Esophagus muscularis mucosa (tissue), 4 donors: ENCODE measurements around the gene MAGI2. TPM values are rescaled to one million over a fixed set of nuclear protein-coding genes. Genes with fewer than 3 reads are reported as not detected.

Source experiments
- DNase-seq: peaks from one replicate; pipeline ENCODE4 v3.0.0-alpha.2; 2017; ENCODE audit errors: extremely low spot score
- H3K27ac ChIP-seq, 4 donors: fragments of 200-600 bp; sonication (generic); replicated peaks in 1 of 4; 1 replicate in 3 of 4; 2 replicates in 1 of 4; pipeline ENCODE4 v1.5.1; 2016 to 2019; ENCODE audit warnings: mild to moderate bottlenecking in 1 of 4
- H3K27me3 ChIP-seq, 4 donors: fragments of 200-600 bp; sonication (generic); one replicate each; pipeline versions ENCODE4 v1.5.1 to v1.6.0; 2016 to 2019
- H3K36me3 ChIP-seq, 4 donors: fragments of 200-600 bp; sonication (generic); one replicate each; pipeline ENCODE4 v1.5.1; 2016 to 2019
- H3K4me1 ChIP-seq, 4 donors: fragments of 200-600 bp; sonication (generic); one replicate each; pipeline ENCODE4 v1.5.1; 2016 to 2019
- H3K4me3 ChIP-seq, 4 donors: fragments of 200-600 bp; sonication (generic); 1 replicate in 2 of 4; 2 replicates in 2 of 4; pipeline ENCODE4 v1.5.1; 2016 to 2019; ENCODE audit warnings: mild to moderate bottlenecking in 4 of 4, moderate library complexity in 1 of 4
- H3K9me3 ChIP-seq, 4 donors: fragments of 200-600 bp; sonication (generic); 1 replicate in 3 of 4; 2 replicates in 1 of 4; pipeline ENCODE4 v1.5.1; 2016 to 2019
- CTCF ChIP-seq, 3 experiments: fragments of 200-600 bp in 2 of 3; fragments of 450-650 bp in 1 of 3; sonication (generic) in 2 of 3; IDR thresholded peaks; one replicate each; pipeline ENCODE4 v1.5.1; 2017 to 2019; ENCODE audit warnings: antibody characterized with exemption in 3 of 3, mild to moderate bottlenecking in 2 of 3, moderate library complexity in 1 of 3
- EP300 ChIP-seq: sonication (generic); formaldehyde crosslinking; IDR thresholded peaks from one replicate; pipeline ENCODE4 v1.6.1; 2017; ENCODE audit warnings: antibody characterized with exemption
- POLR2A ChIP-seq: fragments of 450-650 bp; IDR thresholded peaks from one replicate; pipeline ENCODE4 v1.6.1; 2017; ENCODE audit warnings: antibody characterized with exemption, moderate library complexity, mild to moderate bottlenecking, low read depth
- POLR2AphosphoS5 ChIP-seq, 2 donors: sonication (generic); formaldehyde crosslinking; IDR thresholded peaks; one replicate each; pipeline ENCODE4 v1.6.1; 2017; ENCODE audit warnings: antibody characterized with exemption in 2 of 2
- WGBS: methylation state at CpG from one replicate; pipeline ENCODE4 v1.1.5; 2018; 5-methylcytosine and 5-hydroxymethylcytosine counted together
- intact Hi-C: fragments of 100-400 bp; cut with DNase I; formaldehyde crosslinking; loops from one replicate; pipeline ENCODE4 v1.15.1; 2023
- total RNA-seq, 4 donors: library from RNA; depleted of rRNA; stranded (reverse); fragments of >200 nt; gene quantifications; one replicate each; pipeline versions ENCODE4 v1.1.0 to v1.2.1, GENCODE V29; 2016

Gene MAGI2
- total RNA-seq, 4 donors from 2014 or later = 14.4 to 22.3 (median 21.2) TPM

- H3K27ac ChIP-seq = no peak overlapping the region
Measured at GRCh38 chr7:78703391-78703790, 750.1 kb downstream of the MAGI2 start.

GRCh38 chr7:78702770-78703169 is 750.7 kb downstream of the MAGI2 start:
- H3K4me1 ChIP-seq = peaks cover 0 to 16% (median 6%) of the 10 kb centered on the region in 4 donors
- H3K36me3 ChIP-seq = no peaks in the 10 kb centered on the region
- no peaks in the 10 kb centered on the region for H3K27me3 ChIP-seq
- intact Hi-C loops = no loop called here
- TF ChIP-seq CTCF (IDR thresholded peaks at IDR 0.05) = no peak
- peak in 1 of 2 donors; percentile 27 for TF ChIP-seq POLR2AphosphoS5 (IDR thresholded peaks at IDR 0.05)
- no peak for TF ChIP-seq POLR2A
- no peaks in the 10 kb centered on the region for H3K9me3 ChIP-seq
- no peak for DNase-seq
- H3K4me3 ChIP-seq = no peak overlapping the region
- H3K27ac ChIP-seq = no peak overlapping the region

More at GRCh38 chr7:78703391-78703790, 750.1 kb downstream of the MAGI2 start:
- no peaks in the 10 kb centered on the region for H3K36me3 ChIP-seq
- no peak for DNase-seq
- 51% methylated on average over 2 of the region's 2 CpGs for WGBS
- H3K27me3 ChIP-seq = no peaks in the 10 kb centered on the region
- no peak for TF ChIP-seq CTCF (IDR thresholded peaks at IDR 0.05)
- TF ChIP-seq POLR2AphosphoS5 (IDR thresholded peaks at IDR 0.05) = no peak
- TF ChIP-seq EP300 = no peak
- intact Hi-C loops = no loop called here
- no peaks in the 10 kb centered on the region for H3K9me3 ChIP-seq
- H3K4me3 ChIP-seq = no peak overlapping the region
- peaks cover 0 to 16% (median 6%) of the 10 kb centered on the region in 4 donors for H3K4me1 ChIP-seq

- no peaks in the 10 kb centered on the region for H3K27me3 ChIP-seq
- TF ChIP-seq CTCF (IDR thresholded peaks at IDR 0.05) = no peak
- no peak for TF ChIP-seq POLR2A
- no peak for TF ChIP-seq POLR2AphosphoS5 (IDR thresholded peaks at IDR 0.05)
- no peak for TF ChIP-seq EP300
- DNase-seq = no peak
- H3K36me3 ChIP-seq = no peaks in the 10 kb centered on the region
- no peaks in the 10 kb centered on the region for H3K9me3 ChIP-seq
- no peak overlapping the region for H3K27ac ChIP-seq
- intact Hi-C loops = no loop called here
- H3K4me3 ChIP-seq = no peak overlapping the region
- H3K4me1 ChIP-seq = no peaks in the 10 kb centered on the region
Measured at GRCh38 chr7:78695826-78696225, 757.6 kb downstream of the MAGI2 start.

- 85% methylated on average over 3 of the region's 3 CpGs for WGBS
- intact Hi-C loops = no loop called here
Measured at GRCh38 chr7:78691584-78691983, 761.9 kb downstream of the MAGI2 start.

More at GRCh38 chr7:78691584-78691983, 761.9 kb downstream of the MAGI2 start:
- Histone ChIP-seq H3K27me3 (no peaks in the 10 kb centered on the region), H3K27ac (no peak overlapping the region), H3K4me3 (no peak overlapping the region), H3K36me3 (no peaks in the 10 kb centered on the region), H3K9me3 (no peaks in the 10 kb centered on the region), H3K4me1 (no peaks in the 10 kb centered on the region)
- DNase-seq = no peak
- TF ChIP-seq POLR2AphosphoS5 (IDR thresholded peaks at IDR 0.05) (no peak), POLR2A (no peak), EP300 (no peak), CTCF (IDR thresholded peaks at IDR 0.05) (no peak)
